SU-DHL-6 (cell line): Measurements from ENCODE around the gene MSANTD1.

Experiments used
- CTCF ChIP-seq: fragments of 200-600 bp; sonication (generic); IDR thresholded peaks from one replicate; pipeline ENCODE4 v1.5.1; 2017; ENCODE audit warnings: antibody characterized with exemption, mild to moderate bottlenecking, low read length, moderate library complexity; ENCODE audit not compliant: insufficient read depth, poor library complexity, severe bottlenecking
- EZH2phosphoT487 ChIP-seq: fragments of 200-600 bp; sonication (generic), shearing (Covaris generic); conservative IDR thresholded peaks from 2 replicates; pipeline ENCODE4 v1.6.1; 2018; ENCODE audit warnings: mild to moderate bottlenecking, antibody characterized with exemption, low read length, moderate library complexity, mixed read lengths

GRCh38 chr4:3236326-3236878 is 12.6 kb upstream of the MSANTD1 start:
- TF ChIP-seq CTCF, result no peak
- no peak for TF ChIP-seq EZH2phosphoT487
